ENCODE data around the gene VWA3B.

DNA sequence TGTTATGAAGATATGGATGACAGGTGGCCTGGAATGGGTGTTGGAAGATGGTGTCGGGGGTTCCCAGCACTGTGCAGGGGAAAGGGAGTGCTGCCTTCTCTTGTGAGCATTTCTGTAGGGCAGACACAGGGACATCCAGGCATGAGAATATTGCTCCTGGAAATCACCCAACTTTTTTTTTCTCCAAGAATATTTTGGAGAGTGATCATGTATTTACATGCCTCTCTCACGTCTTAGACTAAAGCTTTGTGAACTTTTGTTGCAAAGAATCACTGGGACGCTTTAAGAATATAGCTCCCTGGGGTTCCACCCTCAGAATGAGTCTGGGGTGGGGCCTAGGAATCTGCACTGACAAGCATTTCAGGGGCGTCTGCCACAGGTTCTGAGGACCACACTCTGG, 68.7 kb downstream of the VWA3B start:
- no peak for TF ChIP-seq POLR2A (IDR thresholded peaks at IDR 0.05)
- TF ChIP-seq, protein P1, sequence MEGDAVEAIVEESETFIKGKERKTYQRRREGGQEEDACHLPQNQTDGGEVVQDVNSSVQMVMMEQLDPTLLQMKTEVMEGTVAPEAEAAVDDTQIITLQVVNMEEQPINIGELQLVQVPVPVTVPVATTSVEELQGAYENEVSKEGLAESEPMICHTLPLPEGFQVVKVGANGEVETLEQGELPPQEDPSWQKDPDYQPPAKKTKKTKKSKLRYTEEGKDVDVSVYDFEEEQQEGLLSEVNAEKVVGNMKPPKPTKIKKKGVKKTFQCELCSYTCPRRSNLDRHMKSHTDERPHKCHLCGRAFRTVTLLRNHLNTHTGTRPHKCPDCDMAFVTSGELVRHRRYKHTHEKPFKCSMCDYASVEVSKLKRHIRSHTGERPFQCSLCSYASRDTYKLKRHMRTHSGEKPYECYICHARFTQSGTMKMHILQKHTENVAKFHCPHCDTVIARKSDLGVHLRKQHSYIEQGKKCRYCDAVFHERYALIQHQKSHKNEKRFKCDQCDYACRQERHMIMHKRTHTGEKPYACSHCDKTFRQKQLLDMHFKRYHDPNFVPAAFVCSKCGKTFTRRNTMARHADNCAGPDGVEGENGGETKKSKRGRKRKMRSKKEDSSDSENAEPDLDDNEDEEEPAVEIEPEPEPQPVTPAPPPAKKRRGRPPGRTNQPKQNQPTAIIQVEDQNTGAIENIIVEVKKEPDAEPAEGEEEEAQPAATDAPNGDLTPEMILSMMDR (IDR thresholded peaks at IDR 0.05): no peak

All from body of pancreas (tissue), 4 donors.